Measurements from ENCODE around the gene PRSS57.

DNA sequence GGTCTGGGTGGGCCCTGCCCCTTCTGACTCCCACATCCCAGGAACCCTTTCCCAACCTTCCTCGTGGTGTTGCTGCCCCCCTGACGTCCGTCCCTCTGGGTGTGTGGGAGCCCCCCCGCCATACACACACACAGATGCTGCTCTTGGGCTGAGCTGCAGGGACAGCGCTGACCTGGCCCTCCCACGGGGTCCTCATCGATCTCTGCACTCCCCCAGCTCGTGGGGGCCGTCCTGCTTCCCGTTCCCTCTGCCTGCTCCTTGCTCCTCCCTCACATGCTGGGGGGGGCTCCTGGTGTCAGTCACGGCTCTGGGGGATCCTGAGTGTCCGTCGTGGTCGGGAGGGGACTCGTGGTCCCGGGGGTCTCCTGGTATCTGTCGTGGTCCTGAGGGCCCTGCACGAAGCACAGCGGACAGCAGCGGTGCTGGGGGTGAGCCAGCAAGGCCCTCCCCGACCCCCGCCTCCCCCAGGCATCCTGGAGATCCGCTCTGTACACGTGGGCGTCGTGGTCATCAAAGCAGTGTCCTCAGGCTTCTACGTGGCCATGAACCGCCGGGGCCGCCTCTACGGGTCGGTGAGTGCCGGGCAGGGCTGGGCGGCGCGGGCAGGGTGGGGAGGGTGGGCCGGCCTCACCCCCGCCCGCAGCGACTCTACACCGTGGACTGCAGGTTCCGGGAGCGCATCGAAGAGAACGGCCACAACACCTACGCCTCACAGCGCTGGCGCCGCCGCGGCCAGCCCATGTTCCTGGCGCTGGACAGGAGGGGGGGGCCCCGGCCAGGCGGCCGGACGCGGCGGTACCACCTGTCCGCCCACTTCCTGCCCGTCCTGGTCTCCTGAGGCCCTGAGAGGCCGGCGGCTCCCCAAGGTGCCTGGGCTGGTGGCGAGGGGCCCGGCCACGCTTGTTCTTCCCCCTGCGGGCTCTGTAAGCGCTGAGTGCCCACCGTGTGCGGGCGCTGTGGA lies 52.2 kb downstream of the PRSS57 start:
- TF ChIP-seq EZH2phosphoT487 (IDR thresholded peaks at IDR 0.05; ENCODE audit: borderline replicate concordance, low read length): no peak
- TF ChIP-seq, protein P1, sequence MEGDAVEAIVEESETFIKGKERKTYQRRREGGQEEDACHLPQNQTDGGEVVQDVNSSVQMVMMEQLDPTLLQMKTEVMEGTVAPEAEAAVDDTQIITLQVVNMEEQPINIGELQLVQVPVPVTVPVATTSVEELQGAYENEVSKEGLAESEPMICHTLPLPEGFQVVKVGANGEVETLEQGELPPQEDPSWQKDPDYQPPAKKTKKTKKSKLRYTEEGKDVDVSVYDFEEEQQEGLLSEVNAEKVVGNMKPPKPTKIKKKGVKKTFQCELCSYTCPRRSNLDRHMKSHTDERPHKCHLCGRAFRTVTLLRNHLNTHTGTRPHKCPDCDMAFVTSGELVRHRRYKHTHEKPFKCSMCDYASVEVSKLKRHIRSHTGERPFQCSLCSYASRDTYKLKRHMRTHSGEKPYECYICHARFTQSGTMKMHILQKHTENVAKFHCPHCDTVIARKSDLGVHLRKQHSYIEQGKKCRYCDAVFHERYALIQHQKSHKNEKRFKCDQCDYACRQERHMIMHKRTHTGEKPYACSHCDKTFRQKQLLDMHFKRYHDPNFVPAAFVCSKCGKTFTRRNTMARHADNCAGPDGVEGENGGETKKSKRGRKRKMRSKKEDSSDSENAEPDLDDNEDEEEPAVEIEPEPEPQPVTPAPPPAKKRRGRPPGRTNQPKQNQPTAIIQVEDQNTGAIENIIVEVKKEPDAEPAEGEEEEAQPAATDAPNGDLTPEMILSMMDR (conservative IDR thresholded peaks at IDR 0.05; ENCODE audit: low read depth, low read length): no peak

Data from PC-3 (cell line).